Measurements from ENCODE around the gene CNTN1. TPM values are rescaled to one million over a fixed set of nuclear protein-coding genes. Genes with fewer than 3 reads are reported as not detected.

CNTN1 gene
- total RNA-seq = not detected
- not detected for polyA plus RNA-seq (2013, experiment 1 of 2)
- 0.34 TPM for polyA plus RNA-seq (2013, experiment 2 of 2)
- total RNA-seq = 0 to 0.20 (median 0) reads per million in 172 experiments

DNA sequence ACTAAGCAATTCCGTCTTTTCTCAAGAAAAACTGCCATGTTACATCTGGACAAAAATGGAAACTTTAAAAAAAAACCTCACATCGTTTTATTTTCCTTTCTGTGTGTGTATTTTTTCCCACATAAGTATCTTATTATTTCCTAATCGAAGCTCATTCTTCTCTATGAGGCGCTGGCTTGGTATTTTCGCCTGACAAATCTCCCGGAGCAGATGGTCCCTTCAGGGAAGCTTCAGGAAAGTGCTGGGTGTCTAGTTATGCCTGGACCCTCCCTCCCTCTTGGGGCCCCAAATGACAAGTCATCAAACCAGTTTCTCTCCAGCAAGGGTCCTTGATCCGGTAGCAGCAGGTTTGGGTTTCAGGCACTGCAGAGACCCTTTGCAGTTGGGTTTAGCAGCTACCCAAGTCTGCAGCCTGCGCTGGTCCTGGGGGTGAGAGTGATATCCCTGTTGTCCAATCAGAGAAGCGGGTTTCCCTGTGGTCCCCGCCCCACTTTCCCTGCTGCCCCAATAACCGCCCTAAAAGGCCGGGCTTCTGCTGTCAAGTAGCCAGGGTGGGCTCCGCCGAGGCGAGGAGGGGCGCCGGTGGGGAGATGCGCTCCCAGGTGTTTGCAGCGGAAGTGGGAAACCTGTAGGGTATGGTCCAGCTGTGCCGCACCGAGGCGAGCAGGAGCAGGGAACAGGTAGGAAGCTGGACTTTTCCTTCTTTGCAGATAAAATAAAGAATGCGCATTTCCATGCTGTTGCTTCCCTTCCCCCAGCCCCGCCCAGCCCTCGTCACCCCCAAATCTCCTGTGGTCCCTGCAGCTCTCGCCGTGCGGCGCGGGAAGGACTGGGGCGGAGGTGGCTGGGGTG lies at the start of gene CNTN1:
CNTN1 (plus strand) TSS at position 527 of the 852 bp plus-strand sequence.
- peaks cover 33% of the 10 kb centered on the region for H3K27me3 Mint-ChIP-seq
- Histone ChIP-seq H3K9me3 (ENCODE audit: control insufficient read depth in 1 of 2, insufficient read depth in 1 of 2, low read length in 2 of 2) (peaks cover 0 to 17% of the 10 kb centered on the region in 2 experiments), H3K27ac (ENCODE audit: low read depth in 1 of 2, low read length in 2 of 2) (no peak within 1 kb of the TSS), H3K4me1 (ENCODE audit: insufficient read depth, low read length) (peaks cover 2% of the 10 kb centered on the region), H3K36me3 (ENCODE audit: insufficient read depth, low read length) (no peaks in the 10 kb centered on the region), H3K4me3 (ENCODE audit: low read length) (no peak within 1 kb of the TSS), H3K27me3 (ENCODE audit: control insufficient read depth in 1 of 2, insufficient read depth in 2 of 2, low read length in 2 of 2) (peaks cover 18 to 21% of the 10 kb centered on the region in 2 experiments)
- H3K9me3 Mint-ChIP-seq = no peaks in the 10 kb centered on the region
- no peak within 1 kb of the TSS for H3K27ac Mint-ChIP-seq
- H3K36me3 Mint-ChIP-seq (ENCODE audit: low read depth) = no peaks in the 10 kb centered on the region
- no peak for ATAC-seq (ENCODE audit: poor library complexity)
- H3K4me1 Mint-ChIP-seq (ENCODE audit: low read depth) = no peaks in the 10 kb centered on the region
- ChIA-PET POLR2A (no interaction called here), CTCF (no interaction called here)
- intact Hi-C loops (cut with DNase I, micrococcal nuclease) = no loop called here
- TF ChIP-seq, protein P1, sequence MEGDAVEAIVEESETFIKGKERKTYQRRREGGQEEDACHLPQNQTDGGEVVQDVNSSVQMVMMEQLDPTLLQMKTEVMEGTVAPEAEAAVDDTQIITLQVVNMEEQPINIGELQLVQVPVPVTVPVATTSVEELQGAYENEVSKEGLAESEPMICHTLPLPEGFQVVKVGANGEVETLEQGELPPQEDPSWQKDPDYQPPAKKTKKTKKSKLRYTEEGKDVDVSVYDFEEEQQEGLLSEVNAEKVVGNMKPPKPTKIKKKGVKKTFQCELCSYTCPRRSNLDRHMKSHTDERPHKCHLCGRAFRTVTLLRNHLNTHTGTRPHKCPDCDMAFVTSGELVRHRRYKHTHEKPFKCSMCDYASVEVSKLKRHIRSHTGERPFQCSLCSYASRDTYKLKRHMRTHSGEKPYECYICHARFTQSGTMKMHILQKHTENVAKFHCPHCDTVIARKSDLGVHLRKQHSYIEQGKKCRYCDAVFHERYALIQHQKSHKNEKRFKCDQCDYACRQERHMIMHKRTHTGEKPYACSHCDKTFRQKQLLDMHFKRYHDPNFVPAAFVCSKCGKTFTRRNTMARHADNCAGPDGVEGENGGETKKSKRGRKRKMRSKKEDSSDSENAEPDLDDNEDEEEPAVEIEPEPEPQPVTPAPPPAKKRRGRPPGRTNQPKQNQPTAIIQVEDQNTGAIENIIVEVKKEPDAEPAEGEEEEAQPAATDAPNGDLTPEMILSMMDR (IDR thresholded peaks at IDR 0.05) = no peak
- H3K4me3 Mint-ChIP-seq = no peak within 1 kb of the TSS
- peak in 1 of 14 experiments; percentile 4 for DNase-seq

GRCh38 chr12:40643506-40643905 lies 48.7 kb upstream of the CNTN1 start:
- Histone ChIP-seq H3K36me3 (ENCODE audit: insufficient read depth, low read length) (no peaks in the 10 kb centered on the region), H3K9me3 (ENCODE audit: control insufficient read depth in 1 of 2, insufficient read depth in 1 of 2, low read length in 2 of 2) (peaks cover 0 to 7% of the 10 kb centered on the region in 2 experiments), H3K4me1 (ENCODE audit: insufficient read depth, low read length) (no peaks in the 10 kb centered on the region), H3K27ac (ENCODE audit: low read depth in 1 of 2, low read length in 2 of 2) (no peak overlapping the region), H3K4me3 (ENCODE audit: low read length) (no peak overlapping the region), H3K27me3 (ENCODE audit: control insufficient read depth in 1 of 2, insufficient read depth in 2 of 2, low read length in 2 of 2) (no peaks in the 10 kb centered on the region)
- Mint-ChIP-seq H3K27ac (no peak overlapping the region), H3K4me1 (ENCODE audit: low read depth) (no peaks in the 10 kb centered on the region), H3K36me3 (ENCODE audit: low read depth) (no peaks in the 10 kb centered on the region), H3K9me3 (peaks cover 10% of the 10 kb centered on the region), H3K4me3 (no peak overlapping the region), H3K27me3 (no peaks in the 10 kb centered on the region)
- TF ChIP-seq, protein P1 (IDR thresholded peaks at IDR 0.05) = no peak
- intact Hi-C loops (cut with DNase I, micrococcal nuclease) = no loop called here
- ATAC-seq (ENCODE audit: poor library complexity) (no peak), DNase-seq (no peak)
- ChIA-PET CTCF (no interaction called here), POLR2A (no interaction called here)

GRCh38 chr12:40643976-40644375 lies 48.3 kb upstream of the CNTN1 start:
- ChIA-PET POLR2A (no interaction called here), CTCF (no interaction called here)
- Histone ChIP-seq H3K36me3 (ENCODE audit: insufficient read depth, low read length) (no peaks in the 10 kb centered on the region), H3K27me3 (ENCODE audit: control insufficient read depth in 1 of 2, insufficient read depth in 2 of 2, low read length in 2 of 2) (no peaks in the 10 kb centered on the region), H3K4me3 (ENCODE audit: low read length) (no peak overlapping the region), H3K4me1 (ENCODE audit: insufficient read depth, low read length) (no peaks in the 10 kb centered on the region), H3K27ac (ENCODE audit: low read depth in 1 of 2, low read length in 2 of 2) (no peak overlapping the region), H3K9me3 (ENCODE audit: control insufficient read depth in 1 of 2, insufficient read depth in 1 of 2, low read length in 2 of 2) (peaks cover 0 to 7% of the 10 kb centered on the region in 2 experiments)
- Mint-ChIP-seq H3K36me3 (ENCODE audit: low read depth) (no peaks in the 10 kb centered on the region), H3K9me3 (peaks cover 10% of the 10 kb centered on the region), H3K27ac (no peak overlapping the region), H3K27me3 (no peaks in the 10 kb centered on the region), H3K4me3 (no peak overlapping the region), H3K4me1 (ENCODE audit: low read depth) (no peaks in the 10 kb centered on the region)
- intact Hi-C loops (cut with DNase I, micrococcal nuclease) = no loop called here
- DNase-seq = no peak
- TF ChIP-seq, protein P1 (IDR thresholded peaks at IDR 0.05) = no peak
- ATAC-seq (ENCODE audit: poor library complexity) = no peak
